Spleen (tissue), 11 donors: ENCODE results near the gene TBXA2R. TPM values are rescaled to one million over a fixed set of nuclear protein-coding genes. Genes with fewer than 3 reads are reported as not detected.
A peak's percentile ranks its signal among the peaks of the same experiment; 100 is the strongest.

ENCODE experiments used
- DNase-seq: peaks from one replicate; pipeline ENCODE4 v3.0.0-alpha.2; 2020
- H3K27ac ChIP-seq, 8 donors: fragments of 200-600 bp; sonication (generic) in 7 of 8; 1 replicate in 4 of 8; 2 replicates in 4 of 8; pipeline versions ENCODE4 v1.5.0 to v1.8.0; 2016 to 2021; ENCODE audit warnings: inconsistent platforms in 4 of 8, mild to moderate bottlenecking in 4 of 8, moderate library complexity in 1 of 8
- H3K27me3 ChIP-seq, 7 donors: fragments of 200-600 bp; sonication (generic) in 6 of 7; replicated peaks in 1 of 7; 1 replicate in 4 of 7; 2 replicates in 3 of 7; pipeline versions ENCODE4 v1.5.0 to v1.8.0; 2016 to 2021; ENCODE audit warnings: inconsistent platforms in 3 of 7, mild to moderate bottlenecking in 1 of 7
- H3K36me3 ChIP-seq, 6 donors: fragments of 200-600 bp; sonication (generic) in 5 of 6; 1 replicate in 4 of 6; 2 replicates in 2 of 6; pipeline versions ENCODE4 v1.5.0 to v1.8.0; 2016 to 2021; ENCODE audit warnings: inconsistent platforms in 2 of 6
- H3K4me1 ChIP-seq, 6 donors: fragments of 200-600 bp; sonication (generic) in 5 of 6; 1 replicate in 3 of 6; 2 replicates in 3 of 6; pipeline versions ENCODE4 v1.5.0 to v1.8.0; 2016 to 2021; ENCODE audit warnings: inconsistent platforms in 3 of 6
- H3K4me3 ChIP-seq, 8 donors: fragments of 200-600 bp; sonication (generic) in 7 of 8; 1 replicate in 4 of 8; 2 replicates in 4 of 8; pipeline versions ENCODE4 v1.5.0 to v1.8.0; 2016 to 2021; ENCODE audit warnings: inconsistent platforms in 4 of 8, mild to moderate bottlenecking in 4 of 8, moderate library complexity in 2 of 8
- H3K9me3 ChIP-seq, 8 donors: fragments of 200-600 bp; sonication (generic) in 7 of 8; 1 replicate in 4 of 8; 2 replicates in 4 of 8; pipeline versions ENCODE4 v1.5.0 to v1.8.0; 2016 to 2021; ENCODE audit warnings: inconsistent platforms in 4 of 8
- POLR2A ChIP-seq, 3 donors: fragments of 450-650 bp; IDR thresholded peaks; one replicate each; pipeline ENCODE4 v1.5.1; 2017; ENCODE audit warnings: antibody characterized with exemption in 3 of 3, mild to moderate bottlenecking in 1 of 3
- POLR2AphosphoS5 ChIP-seq, 3 donors: sonication (generic); formaldehyde crosslinking; IDR thresholded peaks; one replicate each; pipeline ENCODE4 v1.5.1; 2017; ENCODE audit warnings: antibody characterized with exemption in 3 of 3
- WGBS, 5 donors: extraction: QIAGEN DNeasy Blood & Tissue Kit in 3 of 5; methylation state at CpG; one replicate each; pipeline versions ENCODE4 v1.1.5 to v1.1.7; 2013 to 2018; 5-methylcytosine and 5-hydroxymethylcytosine counted together
- intact Hi-C: fragments of 100-400 bp; cut with DNase I; formaldehyde crosslinking; loops from one replicate; pipeline ENCODE4 v1.15.0; 2023; ENCODE audit warnings: low total_unique reads
- polyA plus RNA-seq, 3 donors: library from polyadenylated mRNA; stranded (reverse); fragments of 200-250 nt; gene quantifications; one replicate each; pipeline ENCODE4 v1.2.1, GENCODE V29; 2013
- total RNA-seq, 7 donors: library from RNA; depleted of rRNA in 3 of 7; stranded (reverse); fragments of >200 nt in 3 of 7; fragmentation: NEBNext Ultra II Directional in 4 of 7; extraction: Animal tissue kit (Norgen Biotek cat#: 25700) in 4 of 7; gene quantifications; one replicate each; pipeline versions ENCODE4 v1.1.0 to v1.2.1, GENCODE V29; 2016 to 2021
- TF ChIP-seq, protein P1 (sequence below), 11 experiments: fragments of 200-600 bp in 7 of 11; fragments of 450-650 bp in 4 of 11; sonication (generic) in 4 of 11; IDR thresholded peaks in 8 of 11; conservative IDR thresholded peaks in 3 of 11; 1 replicate in 7 of 11; 2 replicates in 4 of 11; pipeline versions ENCODE4 v1.4.0 to v1.8.0; 2016 to 2021; ENCODE audit warnings: antibody characterized with exemption in 11 of 11, inconsistent platforms in 4 of 11, mild to moderate bottlenecking in 1 of 11
- donor health status: healthy with polysubstance abuse.
- donor health status: DM: no; HTN: no; CAD: no; lungs with moderate emphysema.
- donor health status: DM: no; HTN: no; CAD: no.
- donor health status: Bipolar disorder and iron deficiency.
- donor health status: healthy.
- donor health status: DM: no; HTN: no; CAD: no.
- donor health status: DM: yes; HTN: yes; CAD: no.

The TBXA2R gene
- total and polyA plus RNA-seq, 10 donors, result 2.1 to 16.1 (median 10.5) TPM

DNA sequence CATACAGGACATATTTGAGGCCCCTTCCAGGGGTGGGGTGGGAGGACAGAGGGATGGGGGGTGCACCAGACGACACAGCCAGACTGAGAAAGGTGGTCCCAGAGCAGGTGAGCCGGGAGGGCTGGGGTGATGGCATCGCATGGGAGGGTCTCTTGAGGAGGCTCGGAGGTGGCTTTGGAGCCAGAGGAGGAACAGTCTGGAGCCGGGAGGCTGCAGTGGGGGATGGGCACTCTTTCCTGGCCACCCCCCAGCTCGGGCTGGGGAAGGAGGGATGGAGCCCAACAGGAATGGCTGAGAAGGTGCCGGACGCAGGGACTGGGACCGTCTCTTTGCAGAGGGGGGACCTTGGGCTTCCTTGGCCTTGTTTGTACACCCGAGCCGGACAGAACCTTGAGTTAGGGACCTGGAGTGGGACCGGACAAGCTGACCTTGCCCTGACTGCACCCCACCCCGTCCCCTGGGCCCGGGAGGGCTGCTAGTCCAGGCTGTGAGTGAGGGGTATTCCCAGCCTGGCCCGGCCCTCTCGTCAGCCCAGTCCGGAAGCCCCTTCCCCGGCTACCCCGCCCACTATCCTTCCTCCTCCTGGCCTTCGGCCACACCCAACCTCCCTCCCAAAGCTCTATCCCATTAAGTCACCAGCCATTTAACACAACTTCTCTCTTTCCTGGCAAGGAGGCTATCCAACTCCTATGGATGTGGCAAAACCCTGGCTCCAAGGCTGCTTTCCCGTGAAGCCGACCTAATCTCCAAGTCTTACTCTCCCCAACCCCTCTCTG lies 816 bp upstream of the TBXA2R start:
- peak overlapping the region; percentile 72 to 91 (median 84) for H3K27ac ChIP-seq
- peaks cover 38 to 99% (median 80%) of the 10 kb centered on the region in 6 donors for H3K4me1 ChIP-seq
- DNase-seq, result peak; percentile 80
- H3K9me3 ChIP-seq, result no peaks in the 10 kb centered on the region
- peak; percentile 34 to 67 (median 65) for TF ChIP-seq POLR2AphosphoS5 (IDR thresholded peaks at IDR 0.05)
- TF ChIP-seq, protein P1, sequence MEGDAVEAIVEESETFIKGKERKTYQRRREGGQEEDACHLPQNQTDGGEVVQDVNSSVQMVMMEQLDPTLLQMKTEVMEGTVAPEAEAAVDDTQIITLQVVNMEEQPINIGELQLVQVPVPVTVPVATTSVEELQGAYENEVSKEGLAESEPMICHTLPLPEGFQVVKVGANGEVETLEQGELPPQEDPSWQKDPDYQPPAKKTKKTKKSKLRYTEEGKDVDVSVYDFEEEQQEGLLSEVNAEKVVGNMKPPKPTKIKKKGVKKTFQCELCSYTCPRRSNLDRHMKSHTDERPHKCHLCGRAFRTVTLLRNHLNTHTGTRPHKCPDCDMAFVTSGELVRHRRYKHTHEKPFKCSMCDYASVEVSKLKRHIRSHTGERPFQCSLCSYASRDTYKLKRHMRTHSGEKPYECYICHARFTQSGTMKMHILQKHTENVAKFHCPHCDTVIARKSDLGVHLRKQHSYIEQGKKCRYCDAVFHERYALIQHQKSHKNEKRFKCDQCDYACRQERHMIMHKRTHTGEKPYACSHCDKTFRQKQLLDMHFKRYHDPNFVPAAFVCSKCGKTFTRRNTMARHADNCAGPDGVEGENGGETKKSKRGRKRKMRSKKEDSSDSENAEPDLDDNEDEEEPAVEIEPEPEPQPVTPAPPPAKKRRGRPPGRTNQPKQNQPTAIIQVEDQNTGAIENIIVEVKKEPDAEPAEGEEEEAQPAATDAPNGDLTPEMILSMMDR (IDR thresholded peaks at IDR 0.05 in 8 of 11, conservative IDR thresholded peaks at IDR 0.05 in 3 of 11), result no peak
- peaks cover 0 to 43% (median 13%) of the 10 kb centered on the region in 7 donors for H3K27me3 ChIP-seq
- intact Hi-C loops, result no loop called here
- peaks cover 0 to 25% (median 19%) of the 10 kb centered on the region in 6 donors for H3K36me3 ChIP-seq
- H3K4me3 ChIP-seq, result peak overlapping the region; percentile 50 to 77 (median 60)
- WGBS, 5 donors, result 16 to 33% (median 22%) methylated on average over 22 of the region's 22 CpGs

DNA sequence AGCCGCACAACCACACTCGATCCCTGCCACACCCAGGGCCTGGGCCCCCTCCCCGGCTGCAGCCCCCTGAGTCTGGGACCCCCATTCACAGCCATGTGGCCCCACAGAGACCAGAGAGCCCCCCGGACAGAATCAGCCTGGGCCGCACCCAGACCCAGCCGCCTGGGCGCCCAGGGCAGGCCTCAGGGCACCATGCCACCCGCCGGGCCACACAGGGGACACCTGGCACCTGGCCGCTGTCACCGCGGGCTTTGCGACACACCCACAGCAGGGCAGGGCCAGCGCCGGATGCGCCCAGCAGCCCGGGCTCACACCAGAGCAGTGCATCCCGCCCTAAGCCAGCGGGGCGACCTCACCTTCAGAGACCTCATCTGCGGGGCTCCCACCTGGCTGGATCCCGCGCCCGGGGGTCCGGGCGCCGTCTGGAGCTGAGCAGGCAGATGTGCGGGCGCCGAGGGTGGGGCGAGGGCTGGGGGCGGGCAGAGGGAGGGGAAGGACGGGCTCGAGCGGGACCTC lies 443 bp downstream of the TBXA2R start:
- Histone ChIP-seq H3K4me3 (peak overlapping the region; percentile 50 to 77 (median 60)), H3K36me3 (peaks cover 0 to 13% (median 6%) of the 10 kb centered on the region in 6 donors), H3K4me1 (peaks cover 38 to 91% (median 76%) of the 10 kb centered on the region in 6 donors), H3K27ac (peak overlapping the region; percentile 72 to 91 (median 84)), H3K27me3 (peaks cover 0 to 43% (median 13%) of the 10 kb centered on the region in 7 donors), H3K9me3 (no peaks in the 10 kb centered on the region)
- TF ChIP-seq POLR2AphosphoS5 (IDR thresholded peaks at IDR 0.05) (peak in 2 of 3 donors; percentile 11 to 64), POLR2A (IDR thresholded peaks at IDR 0.05) (no peak)
- intact Hi-C loops, result no loop called here
- WGBS, 5 donors, result 1 to 5% (median 2%) methylated on average over 25 to 35 of the region's 35 CpGs
- DNase-seq, result peak; percentile 85

DNA sequence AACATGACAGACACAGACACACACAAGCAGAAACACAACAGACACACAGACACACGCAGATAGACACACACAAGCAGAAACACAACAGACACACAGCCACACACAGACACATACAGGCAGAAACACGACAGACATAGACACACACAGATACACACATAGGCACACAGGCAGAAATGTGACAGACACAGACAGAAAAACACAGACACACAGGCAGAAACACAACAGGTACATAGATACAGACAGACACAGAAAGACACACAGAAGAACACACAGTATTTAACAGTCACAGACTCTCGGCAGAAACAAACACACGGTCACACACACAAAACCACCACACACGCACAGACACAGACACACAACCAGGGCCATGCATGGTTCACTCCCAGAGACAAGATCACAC lies 905 bp downstream of the TBXA2R start:
- TF ChIP-seq, protein P1 (IDR thresholded peaks at IDR 0.05 in 8 of 11, conservative IDR thresholded peaks at IDR 0.05 in 3 of 11), result no peak
- TF ChIP-seq POLR2AphosphoS5 (IDR thresholded peaks at IDR 0.05), result no peak
- TF ChIP-seq POLR2A (IDR thresholded peaks at IDR 0.05), result no peak
- peaks cover 38 to 87% (median 74%) of the 10 kb centered on the region in 6 donors for H3K4me1 ChIP-seq
- 28 to 48% (median 35%) methylated on average over 5 of the region's 5 CpGs for WGBS, 5 donors

DNA sequence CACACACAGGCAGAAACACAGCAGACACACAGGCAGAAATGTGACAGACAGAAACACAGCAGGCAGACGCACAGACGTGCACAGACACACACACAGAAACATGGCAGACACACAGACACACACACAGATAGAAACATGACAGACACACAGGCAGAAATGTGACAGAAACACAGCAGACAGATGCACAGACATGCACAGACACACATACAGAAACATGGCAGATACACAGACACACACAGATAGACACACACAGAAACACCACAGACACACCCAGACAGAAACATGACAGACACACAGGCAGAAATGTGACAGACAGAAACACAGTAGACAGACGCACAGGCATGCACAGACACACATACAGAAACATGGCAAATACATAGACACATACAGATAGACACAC lies 1.3 kb downstream of the TBXA2R start:
- TF ChIP-seq POLR2AphosphoS5 (IDR thresholded peaks at IDR 0.05) (no peak), POLR2A (IDR thresholded peaks at IDR 0.05) (no peak)
- TF ChIP-seq, protein P1 (IDR thresholded peaks at IDR 0.05 in 8 of 11, conservative IDR thresholded peaks at IDR 0.05 in 3 of 11), result no peak
- intact Hi-C loops, result no loop called here
- Histone ChIP-seq H3K27ac (peak overlapping the region in 5 of 8 donors; percentile 65 to 88 (median 74)), H3K9me3 (no peaks in the 10 kb centered on the region), H3K4me1 (peaks cover 38 to 83% (median 72%) of the 10 kb centered on the region in 6 donors), H3K27me3 (peaks cover 0 to 43% (median 13%) of the 10 kb centered on the region in 7 donors), H3K4me3 (peak overlapping the region in 6 of 8 donors; percentile 19 to 77 (median 58)), H3K36me3 (peaks cover 0 to 6% (median 1%) of the 10 kb centered on the region in 6 donors)
- DNase-seq, result no peak
- WGBS, 5 donors, result 25 to 49% (median 33%) methylated on average over 3 of the region's 3 CpGs

More for the DNA sequence above, 905 bp downstream of the TBXA2R start:
- peaks cover 0 to 43% (median 13%) of the 10 kb centered on the region in 7 donors for H3K27me3 ChIP-seq
- intact Hi-C loops, result no loop called here
- H3K36me3 ChIP-seq, result peaks cover 0 to 8% (median 2%) of the 10 kb centered on the region in 6 donors
- peak overlapping the region in 6 of 8 donors; percentile 77 to 91 (median 86) for H3K27ac ChIP-seq
- no peaks in the 10 kb centered on the region for H3K9me3 ChIP-seq
- peak overlapping the region; percentile 50 to 77 (median 60) for H3K4me3 ChIP-seq
- DNase-seq, result no peak
